ENCODE measurements around the gene HACD4. TPM values are rescaled to one million over a fixed set of nuclear protein-coding genes. Genes with fewer than 3 reads are reported as not detected.

HACD4 gene
- total RNA-seq, 4 donors from 2014 or later = 1.2 to 8.3 (median 2.0) TPM

DNA sequence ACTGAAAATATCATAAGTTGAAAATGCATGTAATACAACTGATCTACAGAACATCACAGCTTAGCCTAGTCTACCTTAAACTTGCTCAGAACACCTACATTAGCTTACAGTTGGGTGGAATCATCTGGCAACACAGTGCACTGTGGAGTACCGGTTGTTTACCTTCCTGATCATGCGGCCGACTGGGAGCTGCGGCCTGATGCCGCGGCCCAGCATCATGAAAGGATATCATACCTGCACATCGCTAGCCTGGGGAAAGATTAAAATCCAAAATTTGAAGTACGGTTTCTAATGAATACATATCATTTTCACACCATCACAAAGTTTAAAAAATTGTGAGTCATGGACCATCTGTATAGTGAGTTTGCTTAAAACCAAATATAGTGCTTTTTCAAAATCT lies 1.8 kb downstream of the HACD4 start:
- Histone ChIP-seq H3K4me1 (peaks cover 0 to 10% (median 0%) of the 10 kb centered on the region in 4 donors), H3K9me3 (no peaks in the 10 kb centered on the region), H3K27me3 (no peaks in the 10 kb centered on the region), H3K4me3 (no peak overlapping the region), H3K36me3 (no peaks in the 10 kb centered on the region), H3K27ac (no peak overlapping the region)
- DNase-seq = no peak
- TF ChIP-seq, protein P1, sequence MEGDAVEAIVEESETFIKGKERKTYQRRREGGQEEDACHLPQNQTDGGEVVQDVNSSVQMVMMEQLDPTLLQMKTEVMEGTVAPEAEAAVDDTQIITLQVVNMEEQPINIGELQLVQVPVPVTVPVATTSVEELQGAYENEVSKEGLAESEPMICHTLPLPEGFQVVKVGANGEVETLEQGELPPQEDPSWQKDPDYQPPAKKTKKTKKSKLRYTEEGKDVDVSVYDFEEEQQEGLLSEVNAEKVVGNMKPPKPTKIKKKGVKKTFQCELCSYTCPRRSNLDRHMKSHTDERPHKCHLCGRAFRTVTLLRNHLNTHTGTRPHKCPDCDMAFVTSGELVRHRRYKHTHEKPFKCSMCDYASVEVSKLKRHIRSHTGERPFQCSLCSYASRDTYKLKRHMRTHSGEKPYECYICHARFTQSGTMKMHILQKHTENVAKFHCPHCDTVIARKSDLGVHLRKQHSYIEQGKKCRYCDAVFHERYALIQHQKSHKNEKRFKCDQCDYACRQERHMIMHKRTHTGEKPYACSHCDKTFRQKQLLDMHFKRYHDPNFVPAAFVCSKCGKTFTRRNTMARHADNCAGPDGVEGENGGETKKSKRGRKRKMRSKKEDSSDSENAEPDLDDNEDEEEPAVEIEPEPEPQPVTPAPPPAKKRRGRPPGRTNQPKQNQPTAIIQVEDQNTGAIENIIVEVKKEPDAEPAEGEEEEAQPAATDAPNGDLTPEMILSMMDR (IDR thresholded peaks at IDR 0.05) = no peak
- TF ChIP-seq POLR2A (IDR thresholded peaks at IDR 0.05) = no peak

DNA sequence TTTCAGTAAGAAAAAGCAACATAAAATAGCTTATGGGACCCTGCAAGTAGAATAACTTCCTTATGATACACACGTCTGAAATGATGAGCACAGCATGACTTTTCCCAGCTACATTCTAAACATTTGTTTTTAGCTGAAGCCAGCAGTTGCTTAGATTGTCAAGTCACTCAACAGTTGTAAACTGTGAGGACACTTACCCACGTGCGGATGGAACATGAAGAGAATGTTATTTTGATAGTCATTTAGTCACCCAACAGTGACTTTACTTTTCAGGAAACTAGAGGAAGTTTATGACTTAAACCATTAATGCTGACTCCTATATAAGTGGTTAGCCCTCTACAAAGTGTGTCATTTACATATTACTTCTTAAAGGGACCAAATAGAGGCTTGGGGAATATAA lies 3.0 kb downstream of the HACD4 start:
- Histone ChIP-seq H3K4me1 (peaks cover 0 to 10% (median 0%) of the 10 kb centered on the region in 4 donors), H3K27ac (no peak overlapping the region), H3K9me3 (no peaks in the 10 kb centered on the region), H3K4me3 (no peak overlapping the region), H3K27me3 (no peaks in the 10 kb centered on the region), H3K36me3 (no peaks in the 10 kb centered on the region)
- DNase-seq = no peak
- TF ChIP-seq, protein P1 (IDR thresholded peaks at IDR 0.05) = no peak
- no peak for TF ChIP-seq POLR2A (IDR thresholded peaks at IDR 0.05)

DNA sequence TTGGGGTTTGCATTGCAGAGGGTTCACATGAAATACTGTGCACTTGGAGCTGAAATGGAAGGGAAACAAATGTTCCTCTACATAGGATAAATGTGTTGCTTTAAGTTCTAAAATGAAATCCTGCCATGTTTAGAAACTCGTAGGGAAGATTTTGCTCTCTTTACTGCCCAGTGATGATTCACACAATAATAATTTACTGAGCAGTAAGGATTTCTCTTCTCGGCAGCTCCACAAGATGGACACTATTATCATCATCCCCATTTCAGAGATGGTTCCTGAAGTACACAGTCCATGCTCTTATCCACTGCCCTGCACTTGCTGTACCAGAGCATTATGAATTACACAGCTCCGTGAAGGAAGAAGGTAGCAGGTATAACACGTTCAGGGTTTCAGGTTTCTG lies 4.1 kb downstream of the HACD4 start:
- H3K9me3 ChIP-seq = no peaks in the 10 kb centered on the region
- no peak overlapping the region for H3K27ac ChIP-seq
- no peak overlapping the region for H3K4me3 ChIP-seq
- H3K27me3 ChIP-seq = no peaks in the 10 kb centered on the region
- TF ChIP-seq, protein P1 (IDR thresholded peaks at IDR 0.05) = no peak
- no peak for TF ChIP-seq POLR2A (IDR thresholded peaks at IDR 0.05)
- H3K36me3 ChIP-seq = no peaks in the 10 kb centered on the region
- peaks cover 0 to 10% (median 0%) of the 10 kb centered on the region in 4 donors for H3K4me1 ChIP-seq
- DNase-seq = no peak

DNA sequence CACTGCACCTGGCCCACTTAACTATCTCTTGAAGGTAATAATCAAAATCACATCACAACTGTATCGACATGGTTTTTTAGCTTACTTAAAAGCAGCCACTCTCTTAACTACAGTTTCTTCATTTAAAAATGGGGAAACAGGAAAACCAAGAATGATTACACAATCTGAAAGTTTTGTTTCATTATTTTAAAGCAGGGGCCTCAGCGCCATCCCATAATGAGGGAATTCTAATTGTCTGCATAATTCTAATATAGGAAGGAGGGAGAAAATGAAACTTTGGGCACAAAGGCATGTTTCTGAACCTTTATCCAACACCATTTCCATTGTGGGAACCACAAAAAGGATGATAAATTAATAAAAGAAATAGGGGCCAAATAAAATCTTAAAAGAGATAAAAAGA lies 7.6 kb downstream of the HACD4 start:
- Histone ChIP-seq H3K27me3 (no peaks in the 10 kb centered on the region), H3K27ac (no peak overlapping the region), H3K9me3 (no peaks in the 10 kb centered on the region)

DNA sequence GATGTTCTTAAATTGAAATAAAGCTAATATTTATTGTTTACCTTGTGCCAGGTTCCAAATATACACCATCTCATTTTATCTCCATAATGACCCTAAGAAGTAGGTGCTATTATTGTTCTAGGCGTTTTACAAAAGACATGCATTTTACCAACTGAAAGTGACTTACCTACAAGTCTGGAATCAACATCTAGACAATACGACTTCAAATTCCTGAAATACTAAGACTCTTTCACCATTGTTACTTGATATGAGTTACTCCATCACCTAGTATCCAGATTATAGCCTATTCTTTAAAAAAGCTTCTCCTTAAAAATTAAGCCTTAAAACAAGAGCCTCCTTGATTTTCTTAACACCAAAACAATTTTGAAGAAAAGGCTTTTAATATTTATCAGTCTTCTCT lies 13.3 kb downstream of the HACD4 start:
- Histone ChIP-seq H3K27ac (no peak overlapping the region), H3K4me1 (no peaks in the 10 kb centered on the region), H3K36me3 (no peaks in the 10 kb centered on the region), H3K9me3 (no peaks in the 10 kb centered on the region), H3K27me3 (no peaks in the 10 kb centered on the region), H3K4me3 (no peak overlapping the region)
- DNase-seq = no peak
- no peak for TF ChIP-seq POLR2A (IDR thresholded peaks at IDR 0.05)
- TF ChIP-seq, protein P1 (IDR thresholded peaks at IDR 0.05) = no peak

More for the DNA sequence above, 7.6 kb downstream of the HACD4 start:
- H3K4me3 ChIP-seq = no peak overlapping the region
- TF ChIP-seq, protein P1 (IDR thresholded peaks at IDR 0.05) = no peak
- no peak for TF ChIP-seq POLR2A (IDR thresholded peaks at IDR 0.05)
- H3K4me1 ChIP-seq = no peaks in the 10 kb centered on the region
- no peaks in the 10 kb centered on the region for H3K36me3 ChIP-seq
- DNase-seq = no peak

Measured in Peyer's patch (tissue), 4 donors.